Muscle layer of duodenum (tissue), 2 donors: ENCODE data around the gene GRID2.

Experiments used
- H3K27ac ChIP-seq: one replicate; pipeline ENCODE4 v1.7.0; 2013; ENCODE audit warnings: mild to moderate bottlenecking, low read length
- H3K27me3 ChIP-seq: one replicate; pipeline ENCODE4 v1.7.0; 2013; ENCODE audit warnings: low read depth, mild to moderate bottlenecking, control low read depth, low read length
- H3K36me3 ChIP-seq, 2 donors: one replicate each; pipeline ENCODE4 v1.7.0; 2013; ENCODE audit warnings: low read length in 2 of 2, control low read depth in 1 of 2, mild to moderate bottlenecking in 1 of 2; ENCODE audit not compliant: insufficient read depth in 2 of 2, control insufficient read depth in 1 of 2
- H3K4me1 ChIP-seq, 2 donors: one replicate each; pipeline ENCODE4 v1.7.0; 2013; ENCODE audit warnings: low read length in 2 of 2, mild to moderate bottlenecking in 2 of 2, control low read depth in 1 of 2, moderate library complexity in 1 of 2; ENCODE audit not compliant: insufficient read depth in 2 of 2, control insufficient read depth in 1 of 2
- H3K4me3 ChIP-seq, 2 donors: one replicate each; pipeline ENCODE4 v1.7.0; 2013; ENCODE audit warnings: low read length in 2 of 2, low read depth in 1 of 2, mild to moderate bottlenecking in 1 of 2
- H3K9me3 ChIP-seq, 2 donors: one replicate each; pipeline ENCODE4 v1.7.0; 2013; ENCODE audit warnings: low read length in 2 of 2, control low read depth in 1 of 2, mild to moderate bottlenecking in 1 of 2; ENCODE audit not compliant: control insufficient read depth in 1 of 2
- donor health status: healthy.

GRID2 gene

GRCh38 chr4:93532234-93532633 lies 1228.5 kb downstream of the GRID2 start:
- no peaks in the 10 kb centered on the region for H3K27me3 ChIP-seq
- no peak overlapping the region for H3K4me3 ChIP-seq
- H3K36me3 ChIP-seq = no peaks in the 10 kb centered on the region
- H3K4me1 ChIP-seq = no peaks in the 10 kb centered on the region
- H3K27ac ChIP-seq = no peak overlapping the region
- no peaks in the 10 kb centered on the region for H3K9me3 ChIP-seq

GRCh38 chr4:93540562-93540961 lies 1236.8 kb downstream of the GRID2 start:
- Histone ChIP-seq H3K4me3 (no peak overlapping the region), H3K4me1 (no peaks in the 10 kb centered on the region), H3K27ac (no peak overlapping the region), H3K36me3 (no peaks in the 10 kb centered on the region), H3K27me3 (no peaks in the 10 kb centered on the region), H3K9me3 (no peaks in the 10 kb centered on the region)

DNA sequence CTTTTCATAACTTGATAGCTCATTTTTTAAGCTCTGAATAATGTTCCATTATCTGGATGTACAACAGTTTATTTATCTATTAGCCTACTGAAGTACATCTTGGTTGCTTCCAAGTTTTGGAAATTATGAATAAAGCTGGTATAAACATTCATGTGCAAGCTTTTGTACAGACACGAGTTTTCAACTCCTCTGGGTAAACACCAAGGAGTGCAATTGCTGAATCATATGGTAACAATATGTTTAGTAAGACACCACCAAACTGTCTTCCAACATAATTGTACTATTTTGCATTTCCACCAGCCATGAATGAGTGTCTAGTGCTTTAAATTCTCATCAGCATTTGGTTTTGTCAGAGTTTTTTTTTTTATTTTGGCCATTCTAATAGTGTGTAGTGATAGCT lies 1258.1 kb downstream of the GRID2 start:
- no peak overlapping the region for H3K4me3 ChIP-seq
- H3K9me3 ChIP-seq = peaks cover 0 to 2% of the 10 kb centered on the region in 2 donors

DNA sequence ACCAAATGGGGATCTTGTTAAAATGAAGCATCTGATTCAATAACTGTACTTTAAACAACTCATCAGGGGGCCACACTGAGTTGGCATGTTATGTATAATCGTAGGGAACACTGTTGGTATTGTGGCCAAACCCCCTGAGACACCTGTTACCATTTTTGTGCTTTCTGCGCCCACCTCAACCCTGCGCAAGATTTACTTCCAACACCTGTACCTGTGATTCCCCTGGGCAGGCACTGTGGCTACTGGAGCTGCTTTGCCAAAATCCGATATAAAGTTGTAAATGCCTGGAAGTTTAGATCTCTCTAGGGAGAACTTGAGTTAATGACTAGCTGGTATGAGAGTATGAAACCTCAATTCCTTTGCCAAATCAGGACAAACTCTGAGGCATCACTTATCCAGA lies 1265.0 kb downstream of the GRID2 start:
- H3K27ac ChIP-seq = no peak overlapping the region
- H3K4me3 ChIP-seq = no peak overlapping the region
- no peaks in the 10 kb centered on the region for H3K27me3 ChIP-seq
- no peaks in the 10 kb centered on the region for H3K4me1 ChIP-seq
- H3K36me3 ChIP-seq = no peaks in the 10 kb centered on the region
- H3K9me3 ChIP-seq = no peaks in the 10 kb centered on the region

More for the DNA sequence above, 1258.1 kb downstream of the GRID2 start:
- H3K27me3 ChIP-seq = no peaks in the 10 kb centered on the region
- no peak overlapping the region for H3K27ac ChIP-seq
- no peaks in the 10 kb centered on the region for H3K36me3 ChIP-seq
- H3K4me1 ChIP-seq = no peaks in the 10 kb centered on the region

DNA sequence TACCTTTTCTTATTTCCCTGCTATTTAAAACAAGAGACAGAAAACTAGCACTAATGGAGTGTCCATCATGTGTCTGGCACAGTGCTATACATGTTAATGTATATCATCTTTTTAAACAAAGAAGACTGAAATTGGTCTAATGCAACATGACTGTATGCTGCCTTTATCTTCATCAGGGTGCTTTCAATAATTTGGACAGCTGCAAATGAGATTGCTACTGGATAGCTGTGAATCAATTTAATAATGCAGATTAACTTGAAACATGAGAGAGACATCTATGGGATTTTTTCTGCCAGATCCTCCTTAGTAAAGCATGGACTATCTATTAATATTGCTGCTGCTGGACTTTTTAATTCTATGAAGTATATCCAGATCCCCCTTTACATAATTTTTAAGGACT lies 1269.5 kb downstream of the GRID2 start:
- no peaks in the 10 kb centered on the region for H3K4me1 ChIP-seq
- no peaks in the 10 kb centered on the region for H3K9me3 ChIP-seq
- H3K27me3 ChIP-seq = no peaks in the 10 kb centered on the region
- H3K36me3 ChIP-seq = no peaks in the 10 kb centered on the region
- no peak overlapping the region for H3K4me3 ChIP-seq
- H3K27ac ChIP-seq = no peak overlapping the region

- Histone ChIP-seq H3K4me3 (no peak overlapping the region), H3K4me1 (no peaks in the 10 kb centered on the region), H3K36me3 (no peaks in the 10 kb centered on the region), H3K27me3 (no peaks in the 10 kb centered on the region), H3K9me3 (peaks cover 0 to 3% of the 10 kb centered on the region in 2 donors), H3K27ac (no peak overlapping the region)
Measured at GRCh38 chr4:93578942-93579341, 1275.2 kb downstream of the GRID2 start.

GRCh38 chr4:93605163-93605562 lies 1301.4 kb downstream of the GRID2 start:
- Histone ChIP-seq H3K36me3 (no peaks in the 10 kb centered on the region), H3K27me3 (no peaks in the 10 kb centered on the region), H3K4me1 (no peaks in the 10 kb centered on the region), H3K9me3 (peaks cover 0 to 4% of the 10 kb centered on the region in 2 donors), H3K27ac (no peak overlapping the region), H3K4me3 (no peak overlapping the region)

DNA sequence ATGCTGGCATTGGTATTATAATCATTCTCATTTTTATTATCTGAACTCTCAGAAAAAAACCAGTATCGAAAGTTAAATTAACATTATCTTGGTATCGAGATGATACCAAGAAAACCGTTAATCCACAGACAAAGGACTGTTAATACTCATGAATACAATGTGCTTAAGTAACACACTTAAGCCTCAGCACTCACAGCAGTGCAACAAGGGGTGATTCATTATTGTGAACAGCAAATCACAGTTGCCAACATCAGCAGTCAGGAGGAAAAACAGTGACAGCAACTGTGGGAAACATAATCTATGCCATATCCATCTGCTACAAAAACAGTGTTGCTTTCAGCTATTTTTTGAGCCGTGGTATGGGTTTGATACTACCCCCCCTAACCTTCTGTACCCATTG lies 1313.8 kb downstream of the GRID2 start:
- H3K9me3 ChIP-seq = no peaks in the 10 kb centered on the region
- no peak overlapping the region for H3K27ac ChIP-seq
- H3K27me3 ChIP-seq = no peaks in the 10 kb centered on the region
- no peak overlapping the region for H3K4me3 ChIP-seq
- H3K36me3 ChIP-seq = no peaks in the 10 kb centered on the region
- no peaks in the 10 kb centered on the region for H3K4me1 ChIP-seq

DNA sequence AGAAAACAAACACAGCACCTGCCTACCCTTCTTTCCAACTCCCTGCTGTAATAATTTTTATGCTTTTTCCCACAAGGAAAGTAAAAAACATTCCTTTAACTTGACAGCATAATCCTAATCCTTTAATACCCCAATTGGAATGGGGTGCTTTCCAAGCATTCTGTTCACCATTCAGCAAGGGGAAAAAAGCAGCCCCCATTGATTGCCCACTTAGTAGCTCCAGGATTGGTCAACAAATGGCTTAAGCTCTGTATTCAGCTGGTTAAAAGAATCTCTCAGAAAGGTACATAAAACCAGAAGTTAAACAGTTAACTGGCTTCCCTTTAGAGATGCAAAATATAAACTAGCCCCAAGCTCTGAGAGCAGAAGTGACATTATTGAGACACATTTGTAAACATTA lies 1330.0 kb downstream of the GRID2 start:
- H3K27ac ChIP-seq = no peak overlapping the region
- no peaks in the 10 kb centered on the region for H3K4me1 ChIP-seq
- H3K36me3 ChIP-seq = no peaks in the 10 kb centered on the region
- no peaks in the 10 kb centered on the region for H3K9me3 ChIP-seq
- no peak overlapping the region for H3K4me3 ChIP-seq
- H3K27me3 ChIP-seq = no peaks in the 10 kb centered on the region

GRCh38 chr4:93635943-93636342 lies 1332.2 kb downstream of the GRID2 start:
- H3K36me3 ChIP-seq = no peaks in the 10 kb centered on the region
- H3K9me3 ChIP-seq = no peaks in the 10 kb centered on the region
- no peak overlapping the region for H3K4me3 ChIP-seq
- no peaks in the 10 kb centered on the region for H3K4me1 ChIP-seq
- no peaks in the 10 kb centered on the region for H3K27me3 ChIP-seq
- no peak overlapping the region for H3K27ac ChIP-seq

DNA sequence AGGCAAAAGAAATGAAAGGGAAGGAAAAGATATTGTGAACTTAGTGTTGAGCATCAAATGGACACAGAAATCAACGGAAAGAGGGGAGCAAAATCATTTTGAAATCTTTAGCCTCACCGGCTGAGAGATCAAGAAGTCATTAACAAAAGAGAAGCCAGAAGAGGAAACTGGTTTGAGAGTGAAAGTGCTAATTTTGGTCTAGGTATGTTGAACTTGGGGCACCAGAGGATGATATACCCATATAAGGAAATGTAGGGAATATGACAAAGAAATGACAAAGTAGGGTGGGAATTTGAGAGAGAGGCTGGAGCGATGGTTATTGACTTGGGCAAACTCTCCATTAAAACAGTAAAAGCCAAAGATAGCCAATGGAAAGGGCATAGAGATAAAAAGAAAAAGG lies 1341.4 kb downstream of the GRID2 start:
- H3K36me3 ChIP-seq = no peaks in the 10 kb centered on the region
- no peaks in the 10 kb centered on the region for H3K27me3 ChIP-seq
- H3K9me3 ChIP-seq = no peaks in the 10 kb centered on the region
- H3K27ac ChIP-seq = no peak overlapping the region
- H3K4me3 ChIP-seq = no peak overlapping the region
- H3K4me1 ChIP-seq = no peaks in the 10 kb centered on the region

DNA sequence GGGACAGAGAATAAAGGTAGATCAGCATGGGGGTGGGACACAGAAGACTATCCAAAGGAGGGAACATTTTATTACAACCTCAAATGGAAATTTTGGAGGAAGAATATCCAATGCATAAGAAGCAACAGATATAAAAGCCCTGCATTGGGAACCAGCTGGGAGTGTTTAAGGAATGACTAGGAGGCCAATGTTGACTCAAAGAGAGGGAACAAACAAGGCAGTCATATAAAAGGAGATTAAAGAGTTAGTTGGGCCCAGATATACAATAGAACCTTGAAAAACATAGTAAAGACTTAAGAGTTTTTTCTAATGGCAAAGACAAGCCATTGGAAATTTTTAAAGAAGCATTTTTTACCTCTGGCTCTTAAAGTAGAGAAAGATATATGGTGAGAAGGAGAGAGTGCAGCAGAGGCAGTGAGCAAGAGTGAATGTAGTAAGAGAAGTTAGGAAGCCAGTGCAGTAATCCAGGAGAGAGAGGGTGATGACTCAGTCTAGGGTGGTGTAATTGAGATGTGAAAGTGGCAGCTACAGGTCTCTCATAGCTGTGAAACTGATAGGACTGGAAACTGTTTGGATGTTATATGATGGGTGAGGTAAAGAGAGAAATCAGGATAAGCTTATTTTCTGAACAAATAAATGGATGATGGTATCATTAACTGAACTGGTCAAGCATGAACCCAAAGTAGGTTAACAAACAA lies 1342.6 kb downstream of the GRID2 start:
- H3K27ac ChIP-seq = no peak overlapping the region
- H3K4me1 ChIP-seq = no peaks in the 10 kb centered on the region
- H3K4me3 ChIP-seq = no peak overlapping the region
- no peaks in the 10 kb centered on the region for H3K9me3 ChIP-seq
- no peaks in the 10 kb centered on the region for H3K36me3 ChIP-seq
- H3K27me3 ChIP-seq = no peaks in the 10 kb centered on the region
